T-helper 2 cell treated with Interferon-gamma antibody and Interleukin-4, amounts not matched to agents 5 μg/mL and 100 μg/mL, for 36 hours (primary cell): Measurements from ENCODE around the gene TSPAN11.

Experiments used
- DNase-seq: peaks from one replicate; pipeline ENCODE4 v3.0.0; 2021; ENCODE audit warnings: low spot score
- H3K27ac Mint-ChIP-seq: one replicate; pipeline ENCODE4 v1.8.0; 2021; ENCODE audit warnings: mild to moderate bottlenecking, mixed read lengths
- H3K27me3 Mint-ChIP-seq: one replicate; pipeline ENCODE4 v1.8.0; 2021; ENCODE audit warnings: low read depth, mixed read lengths
- H3K36me3 Mint-ChIP-seq: one replicate; pipeline ENCODE4 v1.8.0; 2021; ENCODE audit warnings: low read depth, mixed read lengths
- H3K4me1 Mint-ChIP-seq: one replicate; pipeline ENCODE4 v1.8.0; 2021; ENCODE audit warnings: low read depth, mixed read lengths
- H3K4me3 Mint-ChIP-seq: one replicate; pipeline ENCODE4 v1.8.0; 2022; ENCODE audit warnings: mild to moderate bottlenecking, moderate library complexity, mixed read lengths
- H3K9me3 Mint-ChIP-seq: one replicate; pipeline ENCODE4 v1.8.0; 2021; ENCODE audit warnings: mixed read lengths

Gene TSPAN11

GRCh38 chr12:30959110-30959710 lies 32.7 kb downstream of the TSPAN11 start:
- no peak for DNase-seq
- Mint-ChIP-seq H3K27me3 (peaks cover 6% of the 10 kb centered on the region), H3K36me3 (no peaks in the 10 kb centered on the region), H3K4me1 (peaks cover under 1% of the 10 kb centered on the region), H3K9me3 (no peaks in the 10 kb centered on the region), H3K4me3 (no peak overlapping the region), H3K27ac (no peak overlapping the region)

GRCh38 chr12:30959778-30960177 lies 33.2 kb downstream of the TSPAN11 start:
- H3K36me3 Mint-ChIP-seq = no peaks in the 10 kb centered on the region
- no peaks in the 10 kb centered on the region for H3K9me3 Mint-ChIP-seq
- DNase-seq = no peak
- H3K4me3 Mint-ChIP-seq = no peak overlapping the region
- no peak overlapping the region for H3K27ac Mint-ChIP-seq
- no peaks in the 10 kb centered on the region for H3K4me1 Mint-ChIP-seq
- peaks cover 6% of the 10 kb centered on the region for H3K27me3 Mint-ChIP-seq

GRCh38 chr12:30961030-30961429 lies 34.5 kb downstream of the TSPAN11 start:
- Mint-ChIP-seq H3K27me3 (no peaks in the 10 kb centered on the region), H3K36me3 (no peaks in the 10 kb centered on the region), H3K4me3 (no peak overlapping the region), H3K9me3 (no peaks in the 10 kb centered on the region), H3K4me1 (no peaks in the 10 kb centered on the region), H3K27ac (no peak overlapping the region)
- DNase-seq = no peak

GRCh38 chr12:30962047-30962446 lies 35.5 kb downstream of the TSPAN11 start:
- H3K4me1 Mint-ChIP-seq = no peaks in the 10 kb centered on the region
- no peaks in the 10 kb centered on the region for H3K27me3 Mint-ChIP-seq
- no peak overlapping the region for H3K27ac Mint-ChIP-seq
- H3K4me3 Mint-ChIP-seq = no peak overlapping the region
- DNase-seq = no peak
- H3K9me3 Mint-ChIP-seq = no peaks in the 10 kb centered on the region
- no peaks in the 10 kb centered on the region for H3K36me3 Mint-ChIP-seq

GRCh38 chr12:30963709-30964564 lies 37.4 kb downstream of the TSPAN11 start:
- Mint-ChIP-seq H3K36me3 (no peaks in the 10 kb centered on the region), H3K9me3 (no peaks in the 10 kb centered on the region), H3K27ac (no peak overlapping the region), H3K27me3 (no peaks in the 10 kb centered on the region), H3K4me1 (no peaks in the 10 kb centered on the region), H3K4me3 (no peak overlapping the region)
- no peak for DNase-seq

- DNase-seq = no peak
- no peaks in the 10 kb centered on the region for H3K4me1 Mint-ChIP-seq
- H3K36me3 Mint-ChIP-seq = no peaks in the 10 kb centered on the region
- no peak overlapping the region for H3K27ac Mint-ChIP-seq
- no peak overlapping the region for H3K4me3 Mint-ChIP-seq
- H3K9me3 Mint-ChIP-seq = no peaks in the 10 kb centered on the region
- no peaks in the 10 kb centered on the region for H3K27me3 Mint-ChIP-seq
These were observed 38.5 kb downstream of the TSPAN11 start for GRCh38 chr12:30964896-30965612.

GRCh38 chr12:30965613-30965985 lies 39.1 kb downstream of the TSPAN11 start:
- Mint-ChIP-seq H3K27ac (no peak overlapping the region), H3K36me3 (no peaks in the 10 kb centered on the region), H3K4me1 (no peaks in the 10 kb centered on the region), H3K4me3 (no peak overlapping the region), H3K27me3 (no peaks in the 10 kb centered on the region), H3K9me3 (no peaks in the 10 kb centered on the region)
- no peak for DNase-seq

GRCh38 chr12:30967026-30967425 lies 40.5 kb downstream of the TSPAN11 start:
- Mint-ChIP-seq H3K9me3 (no peaks in the 10 kb centered on the region), H3K27ac (no peak overlapping the region), H3K4me1 (no peaks in the 10 kb centered on the region), H3K4me3 (no peak overlapping the region), H3K27me3 (peaks cover 4% of the 10 kb centered on the region), H3K36me3 (no peaks in the 10 kb centered on the region)
- DNase-seq = no peak

GRCh38 chr12:30968211-30968610 lies 41.7 kb downstream of the TSPAN11 start:
- Mint-ChIP-seq H3K4me1 (no peaks in the 10 kb centered on the region), H3K9me3 (no peaks in the 10 kb centered on the region), H3K36me3 (no peaks in the 10 kb centered on the region), H3K4me3 (no peak overlapping the region), H3K27me3 (peaks cover 4% of the 10 kb centered on the region), H3K27ac (no peak overlapping the region)
- no peak for DNase-seq

GRCh38 chr12:30969006-30969405 lies 42.5 kb downstream of the TSPAN11 start:
- no peak for DNase-seq
- Mint-ChIP-seq H3K36me3 (no peaks in the 10 kb centered on the region), H3K27me3 (peaks cover 4% of the 10 kb centered on the region), H3K4me3 (no peak overlapping the region), H3K4me1 (no peaks in the 10 kb centered on the region), H3K9me3 (no peaks in the 10 kb centered on the region), H3K27ac (no peak overlapping the region)

GRCh38 chr12:30969606-30970395 lies 43.3 kb downstream of the TSPAN11 start:
- Mint-ChIP-seq H3K27me3 (peaks cover 4% of the 10 kb centered on the region), H3K36me3 (no peaks in the 10 kb centered on the region), H3K27ac (no peak overlapping the region), H3K9me3 (no peaks in the 10 kb centered on the region), H3K4me1 (no peaks in the 10 kb centered on the region), H3K4me3 (no peak overlapping the region)
- no peak for DNase-seq

- H3K4me3 Mint-ChIP-seq = no peak overlapping the region
- peaks cover 4% of the 10 kb centered on the region for H3K27me3 Mint-ChIP-seq
- no peak overlapping the region for H3K27ac Mint-ChIP-seq
- no peaks in the 10 kb centered on the region for H3K36me3 Mint-ChIP-seq
- H3K9me3 Mint-ChIP-seq = no peaks in the 10 kb centered on the region
- DNase-seq = no peak
- H3K4me1 Mint-ChIP-seq = no peaks in the 10 kb centered on the region
These were observed 44.1 kb downstream of the TSPAN11 start for GRCh38 chr12:30970559-30971197.

- Mint-ChIP-seq H3K27ac (no peak overlapping the region), H3K4me3 (no peak overlapping the region), H3K9me3 (no peaks in the 10 kb centered on the region), H3K27me3 (peaks cover 4% of the 10 kb centered on the region), H3K36me3 (no peaks in the 10 kb centered on the region), H3K4me1 (no peaks in the 10 kb centered on the region)
- no peak for DNase-seq
These were observed 45.5 kb downstream of the TSPAN11 start for GRCh38 chr12:30972035-30972434.
